ENCODE measurements around the gene BRSK2.
"Not testable (repeated sequence)": the region's sequence is repeated elsewhere in the genome, so short reads cannot be mapped to it uniquely, and the experiment has no call there.

The BRSK2 gene

DNA sequence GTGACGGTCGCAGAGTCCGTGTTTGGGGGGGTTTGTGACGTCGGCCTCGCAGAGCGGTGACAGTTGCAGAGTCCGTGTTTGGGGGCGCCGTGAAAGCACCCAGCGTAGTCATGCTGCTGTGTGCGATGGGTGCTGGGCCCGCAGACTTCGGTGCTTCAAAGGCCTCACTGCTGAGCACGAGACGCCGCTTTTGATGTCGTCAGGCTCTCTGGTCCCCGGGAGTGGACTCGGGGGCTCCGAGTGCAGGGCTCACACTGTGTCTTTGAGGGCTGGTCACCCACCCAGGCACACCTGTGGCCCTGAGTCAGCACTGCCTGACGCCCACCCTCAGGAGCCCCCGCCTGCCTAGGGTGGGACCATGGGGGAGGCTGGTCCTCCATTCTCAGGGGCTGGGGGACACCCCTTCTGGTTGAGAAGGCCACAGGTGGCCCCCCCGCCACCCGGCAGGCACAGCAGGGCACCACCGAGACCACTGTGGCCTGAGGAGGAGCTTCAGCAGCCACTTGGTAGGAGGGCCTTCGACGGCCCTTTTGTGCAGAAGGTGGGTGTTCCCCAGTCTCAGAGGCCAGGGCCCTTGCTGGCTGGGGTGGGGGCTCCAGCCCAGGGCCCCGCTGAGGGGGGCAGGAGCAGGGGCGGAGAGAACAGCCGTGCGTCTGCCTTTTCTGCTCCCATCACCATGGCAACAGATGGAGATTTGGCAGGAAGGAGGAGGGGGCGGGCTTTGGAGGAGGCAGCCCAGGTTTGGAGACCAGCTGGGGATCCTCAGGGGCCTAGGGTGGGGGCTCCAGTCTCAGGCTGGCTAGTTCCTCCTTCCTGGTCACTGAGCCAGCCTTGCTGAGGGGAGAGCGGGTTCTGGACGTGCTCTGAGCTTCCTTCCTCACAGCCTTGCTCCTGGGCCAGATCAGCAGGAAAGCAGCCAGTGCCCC is 20.9 kb downstream of the BRSK2 start:
- H3K27ac ChIP-seq = no peak overlapping the region
- TF ChIP-seq, protein P1, sequence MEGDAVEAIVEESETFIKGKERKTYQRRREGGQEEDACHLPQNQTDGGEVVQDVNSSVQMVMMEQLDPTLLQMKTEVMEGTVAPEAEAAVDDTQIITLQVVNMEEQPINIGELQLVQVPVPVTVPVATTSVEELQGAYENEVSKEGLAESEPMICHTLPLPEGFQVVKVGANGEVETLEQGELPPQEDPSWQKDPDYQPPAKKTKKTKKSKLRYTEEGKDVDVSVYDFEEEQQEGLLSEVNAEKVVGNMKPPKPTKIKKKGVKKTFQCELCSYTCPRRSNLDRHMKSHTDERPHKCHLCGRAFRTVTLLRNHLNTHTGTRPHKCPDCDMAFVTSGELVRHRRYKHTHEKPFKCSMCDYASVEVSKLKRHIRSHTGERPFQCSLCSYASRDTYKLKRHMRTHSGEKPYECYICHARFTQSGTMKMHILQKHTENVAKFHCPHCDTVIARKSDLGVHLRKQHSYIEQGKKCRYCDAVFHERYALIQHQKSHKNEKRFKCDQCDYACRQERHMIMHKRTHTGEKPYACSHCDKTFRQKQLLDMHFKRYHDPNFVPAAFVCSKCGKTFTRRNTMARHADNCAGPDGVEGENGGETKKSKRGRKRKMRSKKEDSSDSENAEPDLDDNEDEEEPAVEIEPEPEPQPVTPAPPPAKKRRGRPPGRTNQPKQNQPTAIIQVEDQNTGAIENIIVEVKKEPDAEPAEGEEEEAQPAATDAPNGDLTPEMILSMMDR (conservative IDR thresholded peaks at IDR 0.05) = no peak

DNA sequence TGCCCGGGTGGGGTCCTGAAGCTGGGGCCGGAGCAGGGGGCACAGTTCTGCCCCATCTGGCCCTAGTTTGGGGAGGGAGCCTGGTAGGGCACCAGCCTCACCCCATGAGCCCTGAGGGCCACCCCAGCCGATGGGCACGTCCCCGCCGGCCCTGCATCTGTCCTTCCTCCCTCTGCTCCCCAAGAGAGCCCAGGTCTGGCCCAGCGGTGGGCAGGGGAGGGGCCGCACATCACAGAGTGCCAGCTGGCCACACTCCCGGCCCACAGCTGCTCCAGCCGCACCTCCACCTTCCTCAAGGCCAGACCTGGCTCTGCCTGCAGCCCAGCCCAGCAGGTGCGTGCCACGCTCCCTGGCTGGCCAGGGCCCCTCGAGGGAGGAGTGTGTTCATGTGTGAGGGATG is 21.6 kb downstream of the BRSK2 start:
- H3K27ac ChIP-seq = no peak overlapping the region
- TF ChIP-seq, protein P1 (conservative IDR thresholded peaks at IDR 0.05) = no peak

DNA sequence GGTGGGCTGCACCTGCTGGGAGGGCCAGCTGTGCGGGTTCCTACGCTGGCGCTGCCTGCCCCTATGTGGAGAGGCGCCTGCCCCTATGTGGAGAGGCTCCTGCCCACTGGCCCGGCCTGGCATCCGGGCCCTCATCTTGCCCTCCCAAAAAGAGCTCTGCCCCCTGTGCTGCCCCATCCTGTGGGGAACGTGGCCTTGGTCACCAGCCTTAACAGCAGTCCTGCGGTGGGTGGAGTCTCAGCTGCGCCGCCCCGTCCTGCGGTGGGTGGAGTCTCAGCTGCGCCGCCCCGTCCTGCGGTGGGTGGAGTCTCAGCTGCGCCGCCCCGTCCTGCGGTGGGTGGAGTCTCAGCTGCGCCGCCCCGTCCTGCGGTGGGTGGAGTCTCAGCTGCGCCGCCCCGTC is 22.0 kb downstream of the BRSK2 start:
- H3K27ac ChIP-seq = not testable (repeated sequence)

DNA sequence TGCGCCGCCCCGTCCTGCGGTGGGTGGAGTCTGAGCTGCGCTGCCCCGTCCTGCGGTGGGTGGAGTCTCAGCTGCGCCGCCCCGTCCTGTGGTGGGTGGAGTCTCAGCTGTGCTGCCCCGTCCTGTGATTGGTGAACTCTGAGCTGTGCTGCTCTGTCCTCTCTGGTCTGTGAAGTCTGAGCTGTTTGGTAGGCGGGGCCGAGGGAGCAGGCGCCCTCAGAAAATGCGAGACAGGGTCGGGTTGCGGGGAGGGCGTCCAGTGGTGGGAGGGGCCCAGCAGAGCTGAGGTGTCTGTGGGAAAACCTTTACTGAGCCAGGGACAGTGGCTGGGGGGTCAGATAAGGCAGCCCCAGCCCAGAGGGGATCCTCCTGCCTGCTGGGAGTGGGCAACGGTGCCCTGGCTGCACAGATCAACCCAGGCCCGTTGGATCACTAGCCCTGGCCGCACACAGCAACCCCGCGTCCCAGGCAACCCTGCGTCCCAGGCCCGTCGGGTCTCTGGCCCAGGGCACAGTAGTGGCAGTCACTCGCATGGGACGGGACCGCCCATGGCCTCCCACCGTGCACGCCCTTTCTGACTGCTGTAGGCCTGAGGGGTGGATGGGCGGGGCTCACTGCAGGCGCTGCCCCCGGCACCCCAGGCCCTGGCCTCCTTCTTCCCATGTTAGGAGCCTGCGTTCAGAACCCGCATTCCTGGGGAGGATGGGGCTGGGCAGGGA is 22.8 kb downstream of the BRSK2 start:
- H3K27ac ChIP-seq = no peak overlapping the region
- TF ChIP-seq, protein P1 (conservative IDR thresholded peaks at IDR 0.05) = no peak

DNA sequence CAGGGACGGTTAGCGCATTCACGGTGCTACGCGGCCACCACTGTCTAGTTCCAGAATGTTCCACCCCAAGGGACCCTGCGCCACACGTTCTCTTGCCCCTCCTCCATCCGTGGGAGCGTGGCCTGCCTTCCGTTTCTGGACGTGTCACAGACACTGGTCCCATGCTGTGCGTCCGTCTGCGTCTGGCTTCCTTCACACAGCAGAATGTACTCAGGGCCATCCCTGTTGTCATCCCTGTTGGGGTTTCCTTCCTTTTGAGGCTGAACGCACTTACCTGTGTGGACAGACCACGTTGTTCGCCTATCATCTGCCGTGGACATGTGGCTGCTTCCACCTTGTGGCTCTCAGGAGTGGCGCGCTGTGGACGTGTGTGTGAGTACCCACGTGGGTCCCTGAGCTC is 24.9 kb downstream of the BRSK2 start:
- H3K27ac ChIP-seq = no peak overlapping the region
- TF ChIP-seq, protein P1 (conservative IDR thresholded peaks at IDR 0.05) = no peak

DNA sequence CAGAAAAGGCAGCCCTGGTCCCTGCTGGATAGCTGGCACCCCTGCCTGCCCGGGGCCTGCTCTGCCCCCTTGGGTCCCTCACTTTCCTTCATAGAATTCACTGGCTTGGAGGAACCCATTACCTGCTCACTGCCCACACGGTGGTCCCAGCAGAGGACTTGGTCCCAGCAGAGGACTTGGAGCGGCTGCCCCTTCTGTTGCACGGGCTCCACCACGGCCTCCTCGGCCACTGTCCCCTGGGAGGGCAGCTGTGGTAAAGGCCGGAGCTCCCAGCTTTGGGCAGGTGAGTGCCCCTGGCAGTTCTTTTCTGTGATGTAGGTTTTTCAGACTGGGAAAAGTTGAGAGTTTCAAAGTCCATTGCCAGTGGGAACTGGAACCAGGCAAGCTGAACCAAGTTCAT is 25.9 kb downstream of the BRSK2 start:
- no peak overlapping the region for H3K27ac ChIP-seq
- TF ChIP-seq, protein P1 (conservative IDR thresholded peaks at IDR 0.05) = no peak

DNA sequence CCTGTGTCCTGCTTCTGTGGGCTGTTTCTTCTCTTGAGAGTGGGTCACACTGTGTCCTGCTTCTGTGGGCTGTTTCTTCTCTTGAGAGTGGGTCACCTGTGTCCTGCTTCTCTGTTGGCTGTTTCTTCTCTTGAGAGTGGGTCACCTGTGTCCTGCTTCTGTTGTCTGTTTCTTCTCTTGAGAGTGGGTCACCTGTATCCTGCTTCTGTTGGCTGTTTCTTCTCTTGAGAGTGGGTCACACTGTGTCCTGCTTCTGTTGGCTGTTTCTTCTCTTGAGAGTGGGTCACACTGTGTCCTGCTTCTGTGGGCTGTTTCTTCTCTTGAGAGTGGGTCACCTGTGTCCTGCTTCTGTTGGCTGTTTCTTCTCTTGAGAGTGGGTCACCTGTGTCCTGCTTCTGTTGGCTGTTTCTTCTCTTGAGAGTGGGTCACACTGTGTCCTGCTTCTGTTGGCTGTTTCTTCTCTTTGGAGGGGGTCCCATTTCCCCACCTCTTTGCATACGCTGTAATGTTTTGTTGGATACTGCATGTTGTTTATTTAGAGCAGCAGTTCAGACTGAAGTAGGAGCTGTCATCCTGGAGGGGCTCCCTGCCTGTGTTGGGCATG is 28.6 kb downstream of the BRSK2 start:
- not testable (repeated sequence) for H3K27ac ChIP-seq

DNA sequence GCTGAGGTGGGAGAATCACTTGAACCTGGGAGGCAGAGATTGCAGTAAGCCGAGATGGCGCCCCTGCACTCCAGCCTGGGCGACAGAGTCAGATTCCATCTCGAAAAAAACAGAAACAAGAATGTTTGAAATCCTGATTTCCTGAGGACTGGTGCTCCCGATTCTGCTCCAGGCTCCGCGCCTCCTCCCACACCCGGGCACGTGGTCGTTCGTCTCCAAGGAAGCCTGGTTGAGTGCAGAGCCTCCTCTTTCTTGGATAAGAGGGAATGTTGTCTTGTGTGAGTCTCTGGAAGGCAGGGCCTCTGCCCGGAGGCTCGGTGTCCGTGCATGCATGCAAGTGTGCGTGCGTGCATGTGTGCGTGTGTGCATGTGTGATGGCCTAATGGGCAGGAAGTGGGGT is 30.1 kb downstream of the BRSK2 start:
- TF ChIP-seq, protein P1 (conservative IDR thresholded peaks at IDR 0.05) = no peak
- H3K27ac ChIP-seq = no peak overlapping the region

Data from VCaP (cell line).